ENCODE measurements around the gene CAMKK1. TPM values are rescaled to one million over a fixed set of nuclear protein-coding genes. Genes with fewer than 3 reads are reported as not detected.

Gene CAMKK1
- polyA plus RNA-seq, 1 of the 3 experiments (the other 2 are of a cell fraction) = 6.8 TPM

DNA sequence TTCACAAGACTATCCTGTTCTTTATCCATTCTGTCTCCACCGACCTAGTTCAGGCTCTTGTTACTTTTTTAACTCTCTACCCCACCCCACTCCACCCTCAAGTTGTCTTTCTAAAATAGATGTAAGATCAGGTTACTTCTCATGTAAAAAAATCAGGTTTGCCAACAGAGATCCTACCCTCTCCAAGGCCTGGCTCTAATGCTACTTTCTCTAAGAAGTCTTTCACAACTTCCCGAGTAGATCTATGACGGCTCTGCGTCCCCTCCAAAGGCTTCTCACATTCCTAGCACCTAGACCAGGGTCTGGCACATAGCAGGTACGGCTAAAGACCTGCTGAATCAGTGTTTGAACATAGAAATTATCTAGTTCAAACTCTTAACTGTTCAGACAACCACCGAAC, 77.7 kb downstream of the CAMKK1 start (continued):
- TF ChIP-seq, protein P1, sequence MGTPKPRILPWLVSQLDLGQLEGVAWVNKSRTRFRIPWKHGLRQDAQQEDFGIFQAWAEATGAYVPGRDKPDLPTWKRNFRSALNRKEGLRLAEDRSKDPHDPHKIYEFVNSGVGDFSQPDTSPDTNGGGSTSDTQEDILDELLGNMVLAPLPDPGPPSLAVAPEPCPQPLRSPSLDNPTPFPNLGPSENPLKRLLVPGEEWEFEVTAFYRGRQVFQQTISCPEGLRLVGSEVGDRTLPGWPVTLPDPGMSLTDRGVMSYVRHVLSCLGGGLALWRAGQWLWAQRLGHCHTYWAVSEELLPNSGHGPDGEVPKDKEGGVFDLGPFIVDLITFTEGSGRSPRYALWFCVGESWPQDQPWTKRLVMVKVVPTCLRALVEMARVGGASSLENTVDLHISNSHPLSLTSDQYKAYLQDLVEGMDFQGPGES (IDR thresholded peaks at IDR 0.05; ENCODE audit: low read depth, low read length) = no peak
- TF ChIP-seq, protein P2, sequence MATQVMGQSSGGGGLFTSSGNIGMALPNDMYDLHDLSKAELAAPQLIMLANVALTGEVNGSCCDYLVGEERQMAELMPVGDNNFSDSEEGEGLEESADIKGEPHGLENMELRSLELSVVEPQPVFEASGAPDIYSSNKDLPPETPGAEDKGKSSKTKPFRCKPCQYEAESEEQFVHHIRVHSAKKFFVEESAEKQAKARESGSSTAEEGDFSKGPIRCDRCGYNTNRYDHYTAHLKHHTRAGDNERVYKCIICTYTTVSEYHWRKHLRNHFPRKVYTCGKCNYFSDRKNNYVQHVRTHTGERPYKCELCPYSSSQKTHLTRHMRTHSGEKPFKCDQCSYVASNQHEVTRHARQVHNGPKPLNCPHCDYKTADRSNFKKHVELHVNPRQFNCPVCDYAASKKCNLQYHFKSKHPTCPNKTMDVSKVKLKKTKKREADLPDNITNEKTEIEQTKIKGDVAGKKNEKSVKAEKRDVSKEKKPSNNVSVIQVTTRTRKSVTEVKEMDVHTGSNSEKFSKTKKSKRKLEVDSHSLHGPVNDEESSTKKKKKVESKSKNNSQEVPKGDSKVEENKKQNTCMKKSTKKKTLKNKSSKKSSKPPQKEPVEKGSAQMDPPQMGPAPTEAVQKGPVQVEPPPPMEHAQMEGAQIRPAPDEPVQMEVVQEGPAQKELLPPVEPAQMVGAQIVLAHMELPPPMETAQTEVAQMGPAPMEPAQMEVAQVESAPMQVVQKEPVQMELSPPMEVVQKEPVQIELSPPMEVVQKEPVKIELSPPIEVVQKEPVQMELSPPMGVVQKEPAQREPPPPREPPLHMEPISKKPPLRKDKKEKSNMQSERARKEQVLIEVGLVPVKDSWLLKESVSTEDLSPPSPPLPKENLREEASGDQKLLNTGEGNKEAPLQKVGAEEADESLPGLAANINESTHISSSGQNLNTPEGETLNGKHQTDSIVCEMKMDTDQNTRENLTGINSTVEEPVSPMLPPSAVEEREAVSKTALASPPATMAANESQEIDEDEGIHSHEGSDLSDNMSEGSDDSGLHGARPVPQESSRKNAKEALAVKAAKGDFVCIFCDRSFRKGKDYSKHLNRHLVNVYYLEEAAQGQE (IDR thresholded peaks at IDR 0.05; ENCODE audit: low read depth, low read length) = no peak
- TF ChIP-seq, protein P3, sequence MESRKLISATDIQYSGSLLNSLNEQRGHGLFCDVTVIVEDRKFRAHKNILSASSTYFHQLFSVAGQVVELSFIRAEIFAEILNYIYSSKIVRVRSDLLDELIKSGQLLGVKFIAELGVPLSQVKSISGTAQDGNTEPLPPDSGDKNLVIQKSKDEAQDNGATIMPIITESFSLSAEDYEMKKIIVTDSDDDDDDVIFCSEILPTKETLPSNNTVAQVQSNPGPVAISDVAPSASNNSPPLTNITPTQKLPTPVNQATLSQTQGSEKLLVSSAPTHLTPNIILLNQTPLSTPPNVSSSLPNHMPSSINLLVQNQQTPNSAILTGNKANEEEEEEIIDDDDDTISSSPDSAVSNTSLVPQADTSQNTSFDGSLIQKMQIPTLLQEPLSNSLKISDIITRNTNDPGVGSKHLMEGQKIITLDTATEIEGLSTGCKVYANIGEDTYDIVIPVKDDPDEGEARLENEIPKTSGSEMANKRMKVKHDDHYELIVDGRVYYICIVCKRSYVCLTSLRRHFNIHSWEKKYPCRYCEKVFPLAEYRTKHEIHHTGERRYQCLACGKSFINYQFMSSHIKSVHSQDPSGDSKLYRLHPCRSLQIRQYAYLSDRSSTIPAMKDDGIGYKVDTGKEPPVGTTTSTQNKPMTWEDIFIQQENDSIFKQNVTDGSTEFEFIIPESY (IDR thresholded peaks at IDR 0.05; ENCODE audit: borderline replicate concordance, low read depth) = no peak
- no peak for TF ChIP-seq MEF2A (IDR thresholded peaks at IDR 0.05; ENCODE audit: borderline replicate concordance, low read depth)

DNA sequence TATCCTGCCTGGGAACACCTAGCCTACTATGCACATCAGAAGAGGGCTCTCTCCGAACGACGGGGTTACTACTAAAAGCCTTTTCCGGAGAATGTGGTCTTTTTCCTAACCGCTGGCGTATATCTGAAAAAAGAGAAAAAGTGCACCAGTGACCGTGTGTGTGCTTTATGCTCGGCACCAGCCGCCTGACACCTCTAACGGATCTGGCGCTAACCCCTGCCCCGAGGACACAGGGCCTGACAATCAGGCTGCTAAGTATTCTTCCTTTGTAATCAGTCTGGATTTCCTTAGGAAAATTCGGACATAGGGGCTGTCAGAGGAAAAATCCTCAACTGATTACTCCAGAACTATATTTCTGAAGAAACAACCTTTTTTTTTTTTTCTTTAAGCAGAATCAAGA, 78.5 kb downstream of the CAMKK1 start:
- Histone ChIP-seq H3K9ac (no peak overlapping the region), H3K4me1 (ENCODE audit: control insufficient read depth in 1 of 2, insufficient read depth in 2 of 2, low read depth in 1 of 2, low read length in 1 of 2) (no peaks in the 10 kb centered on the region), H3K4me2 (no peak overlapping the region), H3F3A (replicated peaks; ENCODE audit: insufficient read depth) (peaks cover 9% of the 10 kb centered on the region), H3K27ac (ENCODE audit: low read depth in 2 of 2, low read length in 1 of 2) (no peak overlapping the region), H3K27me3 (ENCODE audit: insufficient read depth) (no peaks in the 10 kb centered on the region), H3K4me3 (ENCODE audit: low read depth in 2 of 2, low read length in 1 of 2) (no peak overlapping the region), H3K9me2 (no peaks in the 10 kb centered on the region), H3K79me2 (ENCODE audit: insufficient read depth) (no peaks in the 10 kb centered on the region), H4K20me1 (ENCODE audit: insufficient read depth) (no peaks in the 10 kb centered on the region), H2AFZ (ENCODE audit: low read depth) (no peak overlapping the region), H3K9me3 (no peaks in the 10 kb centered on the region), H3K36me3 (replicated peaks in 1 of 2; ENCODE audit: control insufficient read depth in 1 of 2, insufficient read depth in 2 of 2, low read length in 1 of 2) (peaks cover 47 to 87% of the 10 kb centered on the region in 2 experiments)
- POLR2A ChIA-PET = no interaction called here
- CTCF ChIA-PET = interaction anchor here (1.2 kb wide), 1 partner anchor 77 kb away, joined by 6 read pairs; no protein-coding TSS in a partner anchor
- TF ChIP-seq POLR2AphosphoS5 (IDR thresholded peaks at IDR 0.05; ENCODE audit: low read depth, low read length) = no peak
- TF ChIP-seq EP300 (IDR thresholded peaks at IDR 0.05; ENCODE audit: borderline replicate concordance in 1 of 2, low read depth in 1 of 2, low read length in 1 of 2) = no peak
- no peak for TF ChIP-seq RFX5 (IDR thresholded peaks at IDR 0.05; ENCODE audit: low read length)
- no peak for TF ChIP-seq GATA2 (CRISPR knock-in tag; IDR thresholded peaks at IDR 0.05)
- TF ChIP-seq, protein P4, sequence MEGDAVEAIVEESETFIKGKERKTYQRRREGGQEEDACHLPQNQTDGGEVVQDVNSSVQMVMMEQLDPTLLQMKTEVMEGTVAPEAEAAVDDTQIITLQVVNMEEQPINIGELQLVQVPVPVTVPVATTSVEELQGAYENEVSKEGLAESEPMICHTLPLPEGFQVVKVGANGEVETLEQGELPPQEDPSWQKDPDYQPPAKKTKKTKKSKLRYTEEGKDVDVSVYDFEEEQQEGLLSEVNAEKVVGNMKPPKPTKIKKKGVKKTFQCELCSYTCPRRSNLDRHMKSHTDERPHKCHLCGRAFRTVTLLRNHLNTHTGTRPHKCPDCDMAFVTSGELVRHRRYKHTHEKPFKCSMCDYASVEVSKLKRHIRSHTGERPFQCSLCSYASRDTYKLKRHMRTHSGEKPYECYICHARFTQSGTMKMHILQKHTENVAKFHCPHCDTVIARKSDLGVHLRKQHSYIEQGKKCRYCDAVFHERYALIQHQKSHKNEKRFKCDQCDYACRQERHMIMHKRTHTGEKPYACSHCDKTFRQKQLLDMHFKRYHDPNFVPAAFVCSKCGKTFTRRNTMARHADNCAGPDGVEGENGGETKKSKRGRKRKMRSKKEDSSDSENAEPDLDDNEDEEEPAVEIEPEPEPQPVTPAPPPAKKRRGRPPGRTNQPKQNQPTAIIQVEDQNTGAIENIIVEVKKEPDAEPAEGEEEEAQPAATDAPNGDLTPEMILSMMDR (IDR thresholded peaks at IDR 0.05) = no peak
- TF ChIP-seq EZH2phosphoT487 (IDR thresholded peaks at IDR 0.05; ENCODE audit: borderline replicate concordance, low read depth) = no peak
- no peak for TF ChIP-seq TCF12 (IDR thresholded peaks at IDR 0.05)
- TF ChIP-seq SIN3A (IDR thresholded peaks at IDR 0.05; ENCODE audit: borderline replicate concordance, low read depth, low read length) = no peak
- no peak for TF ChIP-seq FOXJ3 (CRISPR knock-in tag; IDR thresholded peaks at IDR 0.05)
- TF ChIP-seq FOSL2 (IDR thresholded peaks at IDR 0.05; ENCODE audit: borderline replicate concordance, low read depth) = no peak
- TF ChIP-seq, protein P5, sequence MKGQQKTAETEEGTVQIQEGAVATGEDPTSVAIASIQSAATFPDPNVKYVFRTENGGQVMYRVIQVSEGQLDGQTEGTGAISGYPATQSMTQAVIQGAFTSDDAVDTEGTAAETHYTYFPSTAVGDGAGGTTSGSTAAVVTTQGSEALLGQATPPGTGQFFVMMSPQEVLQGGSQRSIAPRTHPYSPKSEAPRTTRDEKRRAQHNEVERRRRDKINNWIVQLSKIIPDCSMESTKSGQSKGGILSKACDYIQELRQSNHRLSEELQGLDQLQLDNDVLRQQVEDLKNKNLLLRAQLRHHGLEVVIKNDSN (IDR thresholded peaks at IDR 0.05; ENCODE audit: borderline replicate concordance, low read depth) = no peak
- no peak for TF ChIP-seq JUND (IDR thresholded peaks at IDR 0.05)
- TF ChIP-seq, protein P6, sequence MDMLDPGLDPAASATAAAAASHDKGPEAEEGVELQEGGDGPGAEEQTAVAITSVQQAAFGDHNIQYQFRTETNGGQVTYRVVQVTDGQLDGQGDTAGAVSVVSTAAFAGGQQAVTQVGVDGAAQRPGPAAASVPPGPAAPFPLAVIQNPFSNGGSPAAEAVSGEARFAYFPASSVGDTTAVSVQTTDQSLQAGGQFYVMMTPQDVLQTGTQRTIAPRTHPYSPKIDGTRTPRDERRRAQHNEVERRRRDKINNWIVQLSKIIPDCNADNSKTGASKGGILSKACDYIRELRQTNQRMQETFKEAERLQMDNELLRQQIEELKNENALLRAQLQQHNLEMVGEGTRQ (IDR thresholded peaks at IDR 0.05; ENCODE audit: borderline replicate concordance, low read depth, low read length) = no peak
- no peak for TF ChIP-seq RXRA (IDR thresholded peaks at IDR 0.05; ENCODE audit: borderline replicate concordance, low read depth)
- TF ChIP-seq, protein P1 (IDR thresholded peaks at IDR 0.05; ENCODE audit: low read depth, low read length) = no peak
- TF ChIP-seq MEF2A (IDR thresholded peaks at IDR 0.05; ENCODE audit: borderline replicate concordance, low read depth) = no peak
- 97% methylated on average over 13 of the region's 13 CpGs for WGBS (ENCODE audit: low lambda C conversion rate)
- no peak for DNase-seq
